Effector CD4-positive, alpha-beta T cell (primary cell): ENCODE results near the gene RAB13.

Experiments used
- DNase-seq: peaks from one replicate; pipeline ENCODE4 v3.0.0-alpha.2; 2020

The RAB13 gene

DNA sequence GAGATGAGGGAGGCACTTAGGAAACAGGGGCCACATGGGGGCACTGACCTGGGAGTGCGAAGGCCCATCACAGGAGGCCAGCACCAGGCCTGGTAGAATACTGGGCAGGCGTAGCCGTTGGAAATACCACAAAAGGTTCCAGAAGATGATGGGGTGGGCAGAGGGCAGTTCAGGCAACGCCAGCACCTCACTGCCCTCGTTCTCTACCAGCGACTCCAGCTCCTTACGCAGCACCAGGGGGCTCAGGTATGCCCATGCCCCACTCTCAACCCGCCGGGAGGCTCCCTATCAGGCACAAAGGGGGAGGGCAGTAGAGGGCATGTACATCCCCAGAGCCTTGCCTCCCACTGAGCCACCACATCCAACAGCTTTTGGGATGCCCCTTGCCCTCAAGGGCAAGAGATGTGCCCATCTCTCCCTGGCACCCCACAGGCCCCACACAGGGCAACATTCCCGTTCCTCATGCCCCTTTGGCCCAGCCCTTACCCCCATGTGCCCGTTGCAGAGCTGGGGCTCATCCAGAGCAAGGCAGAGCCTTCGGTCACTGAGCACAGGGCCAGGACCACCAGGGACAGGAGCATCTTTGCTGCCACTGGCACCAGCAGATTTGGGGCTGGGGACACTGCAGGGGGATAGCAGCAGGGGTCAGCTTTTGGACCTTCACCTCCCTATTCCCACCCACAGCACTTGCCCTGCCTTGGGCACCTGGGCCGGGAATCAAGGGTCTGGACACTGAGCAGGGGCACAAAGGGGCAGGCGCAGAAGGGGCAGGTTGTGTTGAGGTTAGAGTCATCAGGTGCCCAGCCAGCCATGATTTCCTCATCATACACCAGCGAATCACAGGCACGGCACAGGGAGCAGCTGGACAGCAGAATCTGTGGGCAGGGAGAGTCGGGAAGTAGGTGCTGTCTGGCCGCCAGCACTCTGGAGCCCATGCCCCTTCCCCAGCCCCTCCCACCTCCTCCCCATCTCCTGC, 53.7 kb downstream of the RAB13 start:
- DNase-seq = no peak
